Activated naive CD4-positive, alpha-beta T cell treated with anti-CD3 and anti-CD28 coated beads, Interleukin-2, amount 50 U/mL, for 24 hours (primary cell): ENCODE measurements around the gene CFB.
A peak's percentile ranks its signal among the peaks of the same experiment; 100 is the strongest.
"Not testable (repeated sequence)": the region's sequence is repeated elsewhere in the genome, so short reads cannot be mapped to it uniquely, and the experiment has no call there.

Experiments
- H3K27ac Mint-ChIP-seq: one replicate; pipeline ENCODE4 v1.8.0; 2021; ENCODE audit warnings: mild to moderate bottlenecking, mixed read lengths
- H3K27me3 Mint-ChIP-seq: one replicate; pipeline ENCODE4 v1.8.0; 2021; ENCODE audit warnings: mixed read lengths
- H3K36me3 Mint-ChIP-seq: one replicate; pipeline ENCODE4 v1.8.0; 2021; ENCODE audit warnings: mixed read lengths
- H3K4me1 Mint-ChIP-seq: one replicate; pipeline ENCODE4 v1.8.0; 2021; ENCODE audit warnings: mixed read lengths
- H3K4me3 Mint-ChIP-seq: one replicate; pipeline ENCODE4 v1.8.0; 2021; ENCODE audit warnings: mild to moderate bottlenecking, mixed read lengths
- H3K9me3 Mint-ChIP-seq: one replicate; pipeline ENCODE4 v1.8.0; 2021; ENCODE audit warnings: mixed read lengths

CFB gene

GRCh38 chr6:31906727-31907126 lies 39.2 kb upstream of the CFB start:
- H3K36me3 Mint-ChIP-seq, H3K27me3 Mint-ChIP-seq, H3K27ac Mint-ChIP-seq, H3K4me3 Mint-ChIP-seq, H3K9me3 Mint-ChIP-seq: not testable (repeated sequence)
- H3K4me1 Mint-ChIP-seq = peaks cover 12% of the 10 kb centered on the region

- H3K27me3 Mint-ChIP-seq = no peaks in the 10 kb centered on the region
- H3K27ac Mint-ChIP-seq = no peak overlapping the region
- no peaks in the 10 kb centered on the region for H3K36me3 Mint-ChIP-seq
- H3K9me3 Mint-ChIP-seq = no peaks in the 10 kb centered on the region
- H3K4me1 Mint-ChIP-seq = peaks cover 12% of the 10 kb centered on the region
- H3K4me3 Mint-ChIP-seq = no peak overlapping the region
Observed at GRCh38 chr6:31907158-31907813, 38.6 kb upstream of the CFB start.

GRCh38 chr6:31908255-31908654 lies 37.6 kb upstream of the CFB start:
- not testable (repeated sequence) for H3K4me3 Mint-ChIP-seq, H3K27ac Mint-ChIP-seq, H3K9me3 Mint-ChIP-seq, H3K27me3 Mint-ChIP-seq, H3K4me1 Mint-ChIP-seq, H3K36me3 Mint-ChIP-seq

GRCh38 chr6:31908791-31909190 lies 37.1 kb upstream of the CFB start:
- no peak overlapping the region for H3K4me3 Mint-ChIP-seq
- H3K27me3 Mint-ChIP-seq = no peaks in the 10 kb centered on the region
- no peak overlapping the region for H3K27ac Mint-ChIP-seq
- peaks cover 3% of the 10 kb centered on the region for H3K4me1 Mint-ChIP-seq
- no peaks in the 10 kb centered on the region for H3K36me3 Mint-ChIP-seq
- no peaks in the 10 kb centered on the region for H3K9me3 Mint-ChIP-seq

GRCh38 chr6:31909298-31909697 lies 36.6 kb upstream of the CFB start:
- H3K9me3 Mint-ChIP-seq, H3K27me3 Mint-ChIP-seq, H3K36me3 Mint-ChIP-seq, H3K4me1 Mint-ChIP-seq, H3K27ac Mint-ChIP-seq, H3K4me3 Mint-ChIP-seq: not testable (repeated sequence)

GRCh38 chr6:31911826-31912585 lies 33.9 kb upstream of the CFB start:
- Mint-ChIP-seq H3K4me1 (peaks cover 3% of the 10 kb centered on the region), H3K27ac (no peak overlapping the region), H3K36me3 (no peaks in the 10 kb centered on the region), H3K9me3 (no peaks in the 10 kb centered on the region), H3K27me3 (no peaks in the 10 kb centered on the region), H3K4me3 (no peak overlapping the region)

GRCh38 chr6:31915351-31915750 lies 30.5 kb upstream of the CFB start:
- Mint-ChIP-seq H3K4me1 (peaks cover under 1% of the 10 kb centered on the region), H3K36me3 (no peaks in the 10 kb centered on the region), H3K27me3 (no peaks in the 10 kb centered on the region), H3K27ac (no peak overlapping the region), H3K9me3 (no peaks in the 10 kb centered on the region), H3K4me3 (no peak overlapping the region)

- Mint-ChIP-seq H3K9me3 (no peaks in the 10 kb centered on the region), H3K4me3 (no peak overlapping the region), H3K27me3 (no peaks in the 10 kb centered on the region), H3K36me3 (no peaks in the 10 kb centered on the region), H3K27ac (no peak overlapping the region), H3K4me1 (no peaks in the 10 kb centered on the region)
Observed at GRCh38 chr6:31915756-31916155, 30.1 kb upstream of the CFB start.

- no peaks in the 10 kb centered on the region for H3K36me3 Mint-ChIP-seq
- no peaks in the 10 kb centered on the region for H3K4me1 Mint-ChIP-seq
- no peaks in the 10 kb centered on the region for H3K27me3 Mint-ChIP-seq
- no peak overlapping the region for H3K4me3 Mint-ChIP-seq
- H3K9me3 Mint-ChIP-seq = no peaks in the 10 kb centered on the region
- H3K27ac Mint-ChIP-seq = no peak overlapping the region
Observed at GRCh38 chr6:31918069-31918720, 27.7 kb upstream of the CFB start.

GRCh38 chr6:31919624-31920303 lies 26.1 kb upstream of the CFB start:
- H3K4me3 Mint-ChIP-seq = no peak overlapping the region
- no peaks in the 10 kb centered on the region for H3K4me1 Mint-ChIP-seq
- no peaks in the 10 kb centered on the region for H3K27me3 Mint-ChIP-seq
- H3K36me3 Mint-ChIP-seq = no peaks in the 10 kb centered on the region
- no peaks in the 10 kb centered on the region for H3K9me3 Mint-ChIP-seq
- no peak overlapping the region for H3K27ac Mint-ChIP-seq

GRCh38 chr6:31920811-31921210 lies 25.1 kb upstream of the CFB start:
- Mint-ChIP-seq H3K36me3 (no peaks in the 10 kb centered on the region), H3K27ac (no peak overlapping the region), H3K9me3 (no peaks in the 10 kb centered on the region), H3K4me3 (no peak overlapping the region), H3K27me3 (no peaks in the 10 kb centered on the region), H3K4me1 (no peaks in the 10 kb centered on the region)

GRCh38 chr6:31922942-31923341 lies 23.0 kb upstream of the CFB start:
- H3K9me3 Mint-ChIP-seq = no peaks in the 10 kb centered on the region
- no peak overlapping the region for H3K4me3 Mint-ChIP-seq
- H3K4me1 Mint-ChIP-seq = no peaks in the 10 kb centered on the region
- H3K36me3 Mint-ChIP-seq = no peaks in the 10 kb centered on the region
- peak overlapping the region; percentile 73 for H3K27ac Mint-ChIP-seq
- no peaks in the 10 kb centered on the region for H3K27me3 Mint-ChIP-seq

- Mint-ChIP-seq H3K27ac (no peak within 1 kb of the TSS), H3K27me3 (peaks cover 2% of the 10 kb centered on the region), H3K4me1 (no peaks in the 10 kb centered on the region), H3K36me3 (no peaks in the 10 kb centered on the region), H3K4me3 (no peak within 1 kb of the TSS), H3K9me3 (no peaks in the 10 kb centered on the region)
Observed at GRCh38 chr6:31927242-31927862, 18.5 kb upstream of the CFB start, which contains the start of gene C2. Gene C2, plus strand, starts transcription at chr6:31927717. Its CDS starts 36 bp downstream, at chr6:31927753.

- Mint-ChIP-seq H3K9me3 (no peaks in the 10 kb centered on the region), H3K27ac (no peak overlapping the region), H3K27me3 (peaks cover 2% of the 10 kb centered on the region), H3K4me3 (no peak overlapping the region), H3K4me1 (no peaks in the 10 kb centered on the region), H3K36me3 (no peaks in the 10 kb centered on the region)
Observed at GRCh38 chr6:31927863-31928671, 17.8 kb upstream of the CFB start.

GRCh38 chr6:31928672-31928939 lies 17.3 kb upstream of the CFB start:
- no peak overlapping the region for H3K4me3 Mint-ChIP-seq
- no peak overlapping the region for H3K27ac Mint-ChIP-seq
- no peaks in the 10 kb centered on the region for H3K9me3 Mint-ChIP-seq
- H3K27me3 Mint-ChIP-seq = peaks cover 3% of the 10 kb centered on the region
- no peaks in the 10 kb centered on the region for H3K4me1 Mint-ChIP-seq
- no peaks in the 10 kb centered on the region for H3K36me3 Mint-ChIP-seq
